H1 (cell line): ENCODE measurements around the gene MYO18A.

ENCODE experiments used
- EZH2 ChIP-seq: fragments of 200-600 bp; sonication (generic); IDR thresholded peaks from 2 replicates; pipeline ENCODE4 v1.7.1; 2012; ENCODE audit warnings: low read depth, mild to moderate bottlenecking, moderate library complexity, low read length, inconsistent platforms; ENCODE audit not compliant: severe bottlenecking
- GABPA ChIP-seq: IDR thresholded peaks from 2 replicates; pipeline ENCODE4 v1.6.1; 2011; ENCODE audit warnings: mild to moderate bottlenecking, low read length, moderate library complexity, borderline replicate concordance; ENCODE audit not compliant: insufficient read depth
- JUND ChIP-seq: IDR thresholded peaks from 2 replicates; pipeline ENCODE4 v1.6.1; 2011; ENCODE audit warnings: mild to moderate bottlenecking, improper control_type of control experiment, low read length
- KDM4A ChIP-seq: IDR thresholded peaks from one replicate; pipeline ENCODE4 v1.7.1; 2012; ENCODE audit warnings: low read depth, mild to moderate bottlenecking, moderate library complexity, low read length, inconsistent platforms; ENCODE audit not compliant: severe bottlenecking
- POLR2AphosphoS5 ChIP-seq: IDR thresholded peaks from 2 replicates; pipeline ENCODE4 v1.6.1; 2011; ENCODE audit warnings: low read depth, low read length
- SIX5 ChIP-seq: IDR thresholded peaks from 2 replicates; pipeline ENCODE4 v1.6.1; 2011; ENCODE audit warnings: mild to moderate bottlenecking, low read depth, low read length
- TAF1 ChIP-seq: IDR thresholded peaks from 2 replicates; pipeline ENCODE4 v1.6.1; 2011; ENCODE audit warnings: mild to moderate bottlenecking, low read depth, low read length
- YY1 ChIP-seq: IDR thresholded peaks from 2 replicates; pipeline ENCODE4 v1.6.1; 2011; ENCODE audit warnings: low read depth, mild to moderate bottlenecking, low read length
- TF ChIP-seq, protein P1 (sequence below), 3 experiments: IDR thresholded peaks; 1 replicate in 2 of 3; 2 replicates in 1 of 3; pipeline versions ENCODE4 v1.5.1 to v1.6.1; 2011; ENCODE audit warnings: low read length in 3 of 3, mild to moderate bottlenecking in 3 of 3, inconsistent platforms in 2 of 3, low read depth in 1 of 3, moderate library complexity in 1 of 3; ENCODE audit not compliant: insufficient read depth in 1 of 3; ENCODE audit errors: control extremely low read depth in 1 of 3

GRCh38 chr17:29024316-29024952 is 155.8 kb downstream of the MYO18A start:
- TF ChIP-seq, protein P1, sequence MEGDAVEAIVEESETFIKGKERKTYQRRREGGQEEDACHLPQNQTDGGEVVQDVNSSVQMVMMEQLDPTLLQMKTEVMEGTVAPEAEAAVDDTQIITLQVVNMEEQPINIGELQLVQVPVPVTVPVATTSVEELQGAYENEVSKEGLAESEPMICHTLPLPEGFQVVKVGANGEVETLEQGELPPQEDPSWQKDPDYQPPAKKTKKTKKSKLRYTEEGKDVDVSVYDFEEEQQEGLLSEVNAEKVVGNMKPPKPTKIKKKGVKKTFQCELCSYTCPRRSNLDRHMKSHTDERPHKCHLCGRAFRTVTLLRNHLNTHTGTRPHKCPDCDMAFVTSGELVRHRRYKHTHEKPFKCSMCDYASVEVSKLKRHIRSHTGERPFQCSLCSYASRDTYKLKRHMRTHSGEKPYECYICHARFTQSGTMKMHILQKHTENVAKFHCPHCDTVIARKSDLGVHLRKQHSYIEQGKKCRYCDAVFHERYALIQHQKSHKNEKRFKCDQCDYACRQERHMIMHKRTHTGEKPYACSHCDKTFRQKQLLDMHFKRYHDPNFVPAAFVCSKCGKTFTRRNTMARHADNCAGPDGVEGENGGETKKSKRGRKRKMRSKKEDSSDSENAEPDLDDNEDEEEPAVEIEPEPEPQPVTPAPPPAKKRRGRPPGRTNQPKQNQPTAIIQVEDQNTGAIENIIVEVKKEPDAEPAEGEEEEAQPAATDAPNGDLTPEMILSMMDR (IDR thresholded peaks at IDR 0.05; ENCODE audit: control extremely low read depth in 1 of 3, insufficient read depth in 1 of 3, low read depth in 1 of 3, low read length in 3 of 3) = no peak
- TF ChIP-seq JUND = no peak
- TF ChIP-seq KDM4A = no peak
- no peak for TF ChIP-seq YY1
- TF ChIP-seq GABPA = no peak
- no peak for TF ChIP-seq SIX5
- TF ChIP-seq POLR2AphosphoS5 = no peak
- TF ChIP-seq TAF1 = no peak
- no peak for TF ChIP-seq EZH2
